GM15510 (cell line): ENCODE data around the gene ANXA3.

Experiments
- POLR2A ChIP-seq: IDR thresholded peaks from 3 replicates; pipeline ENCODE4 v1.6.1; 2011; ENCODE audit warnings: borderline replicate concordance; ENCODE audit not compliant: insufficient read length; ENCODE audit errors: extremely low read depth

Gene ANXA3

GRCh38 chr4:78529569-78530209, 21.9 kb upstream of the ANXA3 start:
- no peak for TF ChIP-seq POLR2A

DNA sequence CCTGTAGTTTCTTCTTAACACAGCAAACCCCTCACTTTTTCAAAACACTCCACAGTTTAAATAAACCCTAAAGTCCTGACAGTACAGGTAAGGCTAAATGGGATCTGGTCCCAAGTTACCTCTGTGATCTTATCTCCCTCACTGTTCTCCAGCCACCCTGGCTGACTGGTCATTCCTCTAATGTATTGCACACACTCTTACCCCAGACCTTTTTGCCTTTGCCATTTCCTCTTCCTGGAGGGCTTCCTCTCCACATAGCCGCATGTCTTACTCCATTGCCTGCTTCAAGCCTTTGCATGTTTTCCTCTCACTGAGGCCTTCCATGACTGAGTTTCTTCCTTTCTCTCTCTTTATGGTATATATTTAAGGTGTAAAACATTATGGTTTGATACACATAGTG, 19.5 kb upstream of the ANXA3 start:
- TF ChIP-seq POLR2A, result no peak

GRCh38 chr4:78533854-78534253, 17.7 kb upstream of the ANXA3 start:
- TF ChIP-seq POLR2A, result no peak

- TF ChIP-seq POLR2A, result no peak
These were observed 17.1 kb upstream of the ANXA3 start for GRCh38 chr4:78534286-78534955.

DNA sequence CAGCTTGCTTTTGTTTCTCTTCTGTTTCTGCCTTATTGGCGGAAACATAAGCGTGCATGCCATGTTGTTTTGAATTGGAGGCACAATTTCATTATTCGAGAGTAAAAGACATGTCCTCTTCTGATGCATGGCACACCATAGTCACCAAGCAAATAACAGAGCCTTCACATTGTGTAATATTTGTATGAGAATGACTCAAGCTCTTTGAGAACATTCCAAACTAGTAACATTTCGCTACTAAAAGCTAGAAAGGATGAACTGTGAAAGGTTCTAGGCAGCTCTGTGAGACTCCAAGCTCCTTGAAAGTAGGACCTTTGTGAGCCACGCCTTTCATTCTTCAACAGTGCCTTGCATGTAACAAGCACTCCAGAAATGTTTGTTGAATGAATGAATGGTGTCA, 9.2 kb upstream of the ANXA3 start:
- no peak for TF ChIP-seq POLR2A

GRCh38 chr4:78543424-78544125, 8.0 kb upstream of the ANXA3 start:
- no peak for TF ChIP-seq POLR2A

DNA sequence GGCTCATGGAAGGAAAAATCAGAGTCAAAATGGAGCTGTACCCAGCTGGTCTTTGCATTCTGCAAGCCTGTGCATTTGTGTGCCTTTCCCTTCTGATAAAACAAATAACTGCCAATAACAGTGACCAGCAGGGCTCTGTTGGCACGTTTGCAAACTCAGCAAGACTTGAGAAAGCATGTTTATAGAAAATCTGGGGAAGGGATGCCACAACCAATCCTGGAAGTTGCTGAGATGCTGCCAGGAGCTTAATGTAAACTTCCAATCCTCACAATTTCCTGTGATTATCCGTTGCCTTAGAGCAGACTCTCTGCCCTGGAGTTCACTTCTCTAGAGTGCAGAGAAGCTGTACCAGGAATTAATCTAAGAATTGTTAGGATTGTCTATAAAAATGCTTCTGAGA, 6.9 kb upstream of the ANXA3 start:
- TF ChIP-seq POLR2A, result no peak

DNA sequence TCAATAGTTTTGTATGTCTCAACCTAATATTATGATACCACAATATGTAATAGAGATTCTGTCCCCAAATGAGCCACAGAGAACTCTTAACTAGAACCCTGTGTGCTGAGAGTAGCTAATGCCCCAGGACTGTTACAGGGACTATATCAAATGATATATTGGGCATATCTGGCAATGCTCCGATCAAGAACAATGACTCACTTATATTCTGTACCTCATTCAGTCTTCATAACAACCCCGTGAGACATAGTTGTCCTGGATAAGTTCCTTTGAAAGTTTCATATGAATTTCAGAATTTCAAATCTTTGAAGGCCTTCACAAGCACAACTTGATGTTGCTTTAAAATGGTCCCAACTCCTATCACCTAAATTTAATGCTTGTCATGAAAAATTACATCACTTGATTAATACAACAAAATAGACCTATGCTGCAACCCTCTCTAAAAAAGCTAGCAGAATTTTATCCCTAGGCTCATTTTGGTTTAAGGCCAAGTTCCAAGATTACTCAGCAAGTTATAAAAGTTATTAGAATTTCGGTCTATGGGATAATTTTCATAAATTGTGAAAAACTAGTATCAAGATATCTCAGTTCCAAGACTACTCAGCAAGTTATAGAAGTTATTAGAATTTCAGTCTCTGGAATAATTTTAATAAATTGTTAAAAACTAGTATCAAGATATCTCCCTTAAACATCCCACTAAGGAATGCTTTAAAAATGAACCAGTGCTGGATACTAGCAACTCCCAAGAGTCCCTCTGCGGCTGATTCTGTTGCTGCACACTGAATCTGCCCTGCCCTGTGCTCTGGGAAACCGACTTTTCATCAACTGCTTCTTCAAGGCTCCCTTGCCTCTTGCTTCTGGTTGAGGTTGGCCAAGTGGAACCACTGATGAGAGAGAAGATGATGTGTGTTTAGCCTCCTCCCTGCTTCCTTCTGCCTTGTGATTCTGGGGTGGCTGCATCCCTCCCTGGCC, 6.0 kb upstream of the ANXA3 start:
- TF ChIP-seq POLR2A, result no peak

- TF ChIP-seq POLR2A, result no peak
These were observed 946 bp downstream of the ANXA3 start for GRCh38 chr4:78552389-78553042.

- TF ChIP-seq POLR2A, result no peak
These were observed 1.4 kb downstream of the ANXA3 start for GRCh38 chr4:78553043-78553396.

GRCh38 chr4:78553529-78554060, 2.0 kb downstream of the ANXA3 start:
- no peak for TF ChIP-seq POLR2A

DNA sequence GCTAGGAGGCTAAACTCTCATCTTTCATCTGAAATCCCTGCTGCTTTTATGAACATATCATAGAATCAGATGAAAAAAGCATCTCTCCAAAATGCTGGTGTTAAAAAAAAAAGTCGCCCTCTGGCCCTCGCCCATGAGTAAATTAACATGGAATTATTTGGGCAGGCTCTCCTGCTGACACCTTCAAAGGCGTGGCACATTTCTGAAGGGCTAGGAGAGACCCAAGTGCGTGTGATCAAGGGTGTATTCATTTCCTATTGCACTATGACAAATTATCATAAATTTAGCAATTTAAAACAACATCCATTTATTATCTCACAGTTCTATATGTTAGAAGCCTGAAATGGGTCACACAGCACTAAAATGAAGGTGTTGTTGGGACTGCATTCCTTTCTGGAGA, 5.1 kb downstream of the ANXA3 start:
- TF ChIP-seq POLR2A, result no peak

GRCh38 chr4:78557841-78558240, 6.3 kb downstream of the ANXA3 start:
- no peak for TF ChIP-seq POLR2A

GRCh38 chr4:78558410-78558809, 6.8 kb downstream of the ANXA3 start:
- no peak for TF ChIP-seq POLR2A
